Immature natural killer cell (primary cell): ENCODE data around the gene PCSK6. TPM values are rescaled to one million over a fixed set of nuclear protein-coding genes. Genes with fewer than 3 reads are reported as not detected.
"Not testable (repeated sequence)": the region's sequence is repeated elsewhere in the genome, so short reads cannot be mapped to it uniquely, and the experiment has no call there.

Experiments
- DNase-seq, 3 donors: peaks; one replicate each; pipeline ENCODE4 v3.0.0; 2022; ENCODE audit warnings: mixed read lengths in 1 of 3
- H3K27ac Mint-ChIP-seq, 6 donors: one replicate each; pipeline ENCODE4 v1.8.0; 2020; ENCODE audit warnings: mixed read lengths in 6 of 6, mild to moderate bottlenecking in 5 of 6, inconsistent platforms in 4 of 6, moderate library complexity in 3 of 6
- H3K27me3 Mint-ChIP-seq, 3 donors: one replicate each; pipeline ENCODE4 v1.8.0; 2020 to 2021; ENCODE audit warnings: low read depth in 3 of 3, mild to moderate bottlenecking in 3 of 3, mixed read lengths in 3 of 3, moderate library complexity in 3 of 3, inconsistent platforms in 1 of 3
- H3K36me3 Mint-ChIP-seq, 3 donors: one replicate each; pipeline ENCODE4 v1.8.0; 2020; ENCODE audit warnings: mixed read lengths in 3 of 3, inconsistent platforms in 2 of 3, mild to moderate bottlenecking in 2 of 3
- H3K4me1 Mint-ChIP-seq, 2 donors: one replicate each; pipeline ENCODE4 v1.8.0; 2020; ENCODE audit warnings: inconsistent platforms in 2 of 2, mild to moderate bottlenecking in 2 of 2, mixed read lengths in 2 of 2, moderate library complexity in 1 of 2
- H3K4me3 Mint-ChIP-seq, 5 donors: one replicate each; pipeline ENCODE4 v1.8.0; 2020; ENCODE audit warnings: mild to moderate bottlenecking in 5 of 5, mixed read lengths in 5 of 5, inconsistent platforms in 3 of 5, moderate library complexity in 3 of 5
- H3K9me3 Mint-ChIP-seq, 6 donors: one replicate each; pipeline ENCODE4 v1.8.0; 2020; ENCODE audit warnings: mild to moderate bottlenecking in 6 of 6, mixed read lengths in 6 of 6, inconsistent platforms in 4 of 6, moderate library complexity in 3 of 6
- polyA plus RNA-seq, 3 donors: library from polyadenylated mRNA; unstranded; fragments of 300-500 nt; fragmentation: Illumina TruSeq; gene quantifications; one replicate each; pipeline ENCODE4 v1.2.3, GENCODE V29; 2021

PCSK6 gene
- polyA plus RNA-seq, 3 donors from 2014 or later, result 1.7 to 3.0 TPM; not detected in 1

DNA sequence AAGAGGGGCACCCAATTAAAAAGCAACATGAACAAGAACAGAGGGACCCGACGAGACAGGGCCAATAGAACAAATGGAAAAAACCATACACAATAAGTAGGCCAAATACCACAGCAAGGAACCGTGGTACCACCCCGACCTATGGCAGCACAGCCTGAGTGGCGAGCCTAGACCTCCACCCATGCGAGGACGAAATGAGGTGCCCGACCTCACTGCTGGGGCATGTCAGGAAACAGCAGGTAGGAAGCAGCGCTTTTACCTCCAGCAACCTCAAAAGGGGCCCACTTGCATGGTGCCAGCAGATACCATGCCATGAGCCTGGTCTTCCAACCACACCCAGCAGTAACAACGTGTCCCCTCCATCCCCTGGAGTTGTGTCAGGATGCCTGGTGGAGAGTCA lies 77.9 kb downstream of the PCSK6 start:
- Mint-ChIP-seq H3K27me3 (peaks cover 2 to 6% (median 2%) of the 10 kb centered on the region in 3 donors), H3K9me3 (no peaks in the 10 kb centered on the region), H3K27ac (no peak overlapping the region), H3K4me3 (no peak overlapping the region), H3K36me3 (peaks cover 0 to 6% (median 0%) of the 10 kb centered on the region in 3 donors), H3K4me1 (no peaks in the 10 kb centered on the region)
- DNase-seq, result no peak

GRCh38 chr15:101411085-101411484 lies 78.4 kb downstream of the PCSK6 start:
- Mint-ChIP-seq H3K36me3 (peaks cover 0 to 5% (median 0%) of the 10 kb centered on the region in 3 donors), H3K27ac (no peak overlapping the region), H3K4me1 (no peaks in the 10 kb centered on the region), H3K27me3 (peaks cover 3 to 6% (median 4%) of the 10 kb centered on the region in 3 donors), H3K9me3 (no peaks in the 10 kb centered on the region), H3K4me3 (no peak overlapping the region)
- DNase-seq, result no peak

DNA sequence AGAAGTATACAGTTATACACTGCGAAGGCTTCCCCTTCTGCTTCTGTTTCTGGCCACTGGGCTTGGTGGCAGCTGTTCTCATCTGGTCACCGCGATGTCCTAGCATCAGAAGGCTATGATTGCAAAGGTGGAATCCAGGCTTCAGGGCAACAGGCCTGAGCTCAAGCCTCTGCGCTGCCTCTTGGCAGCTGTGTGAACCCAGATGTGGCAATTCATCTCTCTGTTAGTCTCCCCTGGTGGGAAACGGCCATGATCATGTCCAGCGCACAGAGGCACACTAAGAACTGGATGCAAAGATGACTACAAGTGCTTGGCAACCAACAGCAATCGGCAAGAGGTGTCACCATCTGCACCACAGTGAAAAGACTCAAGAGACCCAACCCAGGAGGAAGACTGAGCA lies 78.9 kb downstream of the PCSK6 start:
- no peak for DNase-seq
- Mint-ChIP-seq H3K4me1 (no peaks in the 10 kb centered on the region), H3K4me3 (no peak overlapping the region), H3K27me3 (peaks cover 3 to 6% (median 5%) of the 10 kb centered on the region in 3 donors), H3K36me3 (peaks cover 0 to under 1% (median 0%) of the 10 kb centered on the region in 3 donors), H3K27ac (no peak overlapping the region), H3K9me3 (no peaks in the 10 kb centered on the region)

DNA sequence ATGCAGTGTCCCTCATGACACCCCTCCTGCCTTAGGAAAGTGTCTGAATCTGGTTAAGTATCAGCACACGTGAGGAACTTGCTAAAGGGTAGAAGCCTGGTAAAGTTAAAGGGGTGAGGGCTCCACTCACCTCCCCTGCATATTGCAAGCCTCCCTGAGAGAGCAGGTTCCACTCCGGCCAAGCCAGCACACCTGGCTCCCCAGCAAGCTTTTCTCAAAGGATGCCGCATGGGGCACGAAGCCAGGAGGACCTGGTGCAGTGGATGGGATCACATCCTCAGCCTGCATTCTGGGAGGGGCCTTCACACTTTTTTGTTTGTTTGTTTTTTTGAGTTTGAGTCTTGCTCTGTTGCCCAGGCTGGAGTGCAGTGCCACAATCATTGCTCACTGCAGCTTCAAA lies 79.9 kb downstream of the PCSK6 start:
- Mint-ChIP-seq H3K27ac (no peak overlapping the region), H3K4me3 (no peak overlapping the region), H3K4me1 (no peaks in the 10 kb centered on the region), H3K27me3 (peaks cover 3 to 10% (median 5%) of the 10 kb centered on the region in 3 donors), H3K36me3 (no peaks in the 10 kb centered on the region), H3K9me3 (no peaks in the 10 kb centered on the region)
- no peak for DNase-seq

DNA sequence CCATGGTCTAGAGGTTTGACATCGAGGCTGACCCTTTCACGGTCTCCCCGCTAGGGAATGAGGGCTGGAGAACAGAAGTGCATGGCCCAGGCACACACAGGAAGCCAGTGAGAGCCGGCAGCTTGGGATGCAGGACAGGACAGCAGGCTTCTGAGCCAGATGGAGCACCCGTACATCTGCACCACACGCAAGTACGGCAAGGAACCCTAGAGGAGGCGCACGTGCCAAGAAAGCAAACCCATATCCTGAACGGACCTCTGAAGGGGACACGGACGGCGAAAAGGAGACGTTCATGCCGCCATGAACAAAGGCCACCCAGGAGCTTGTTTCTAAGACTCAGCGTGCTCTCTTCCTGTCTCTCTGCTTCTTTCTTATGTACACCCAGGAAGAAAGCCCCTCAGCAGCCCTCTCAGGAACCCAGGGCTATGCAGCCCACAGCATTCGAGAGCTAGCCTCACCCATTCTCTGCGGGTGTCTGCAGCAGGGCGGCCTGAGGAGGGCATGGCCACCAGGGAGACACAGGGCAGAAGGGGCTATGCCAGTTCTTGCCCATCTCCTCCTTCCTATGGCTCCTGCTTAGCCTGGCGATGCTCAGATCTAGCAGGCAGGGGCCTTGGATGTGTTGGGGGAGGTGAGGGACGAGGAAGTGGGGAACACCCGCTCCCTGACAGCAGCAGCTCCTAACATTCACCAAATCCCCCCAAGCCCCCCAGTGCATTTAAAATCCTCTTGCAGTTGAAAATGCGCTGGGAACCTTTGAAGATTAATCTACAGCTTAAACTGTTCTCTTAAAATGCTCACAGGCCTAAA lies 81.3 kb downstream of the PCSK6 start:
- H3K27ac Mint-ChIP-seq, result no peak overlapping the region
- peaks cover 3 to 10% (median 5%) of the 10 kb centered on the region in 3 donors for H3K27me3 Mint-ChIP-seq
- no peaks in the 10 kb centered on the region for H3K4me1 Mint-ChIP-seq
- no peak overlapping the region for H3K4me3 Mint-ChIP-seq
- no peaks in the 10 kb centered on the region for H3K36me3 Mint-ChIP-seq
- no peak for DNase-seq
- H3K9me3 Mint-ChIP-seq, result no peaks in the 10 kb centered on the region

DNA sequence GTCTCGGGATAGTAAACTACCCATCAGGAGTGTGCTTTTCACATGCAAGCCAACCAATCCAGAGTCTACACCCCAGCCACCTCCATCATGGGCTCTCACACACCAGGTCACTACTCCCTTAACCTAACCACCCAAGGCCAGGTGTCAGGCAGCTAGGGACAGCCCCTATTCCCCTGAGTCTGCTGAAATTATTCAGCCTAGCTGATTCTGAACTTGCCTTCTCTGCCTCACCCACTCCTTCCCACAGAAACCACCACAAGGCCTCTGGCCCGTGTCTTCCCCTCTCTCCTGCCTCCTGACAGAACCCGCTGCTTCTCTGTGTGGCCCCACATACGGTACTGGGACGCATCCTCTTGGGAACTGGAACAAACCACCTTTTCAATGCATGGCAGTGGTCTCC lies 82.1 kb downstream of the PCSK6 start:
- no peaks in the 10 kb centered on the region for H3K36me3 Mint-ChIP-seq
- H3K27me3 Mint-ChIP-seq, result peaks cover 1 to 10% (median 3%) of the 10 kb centered on the region in 3 donors
- no peak overlapping the region for H3K27ac Mint-ChIP-seq
- DNase-seq, result no peak
- H3K4me1 Mint-ChIP-seq, result no peaks in the 10 kb centered on the region
- no peak overlapping the region for H3K4me3 Mint-ChIP-seq
- no peaks in the 10 kb centered on the region for H3K9me3 Mint-ChIP-seq

DNA sequence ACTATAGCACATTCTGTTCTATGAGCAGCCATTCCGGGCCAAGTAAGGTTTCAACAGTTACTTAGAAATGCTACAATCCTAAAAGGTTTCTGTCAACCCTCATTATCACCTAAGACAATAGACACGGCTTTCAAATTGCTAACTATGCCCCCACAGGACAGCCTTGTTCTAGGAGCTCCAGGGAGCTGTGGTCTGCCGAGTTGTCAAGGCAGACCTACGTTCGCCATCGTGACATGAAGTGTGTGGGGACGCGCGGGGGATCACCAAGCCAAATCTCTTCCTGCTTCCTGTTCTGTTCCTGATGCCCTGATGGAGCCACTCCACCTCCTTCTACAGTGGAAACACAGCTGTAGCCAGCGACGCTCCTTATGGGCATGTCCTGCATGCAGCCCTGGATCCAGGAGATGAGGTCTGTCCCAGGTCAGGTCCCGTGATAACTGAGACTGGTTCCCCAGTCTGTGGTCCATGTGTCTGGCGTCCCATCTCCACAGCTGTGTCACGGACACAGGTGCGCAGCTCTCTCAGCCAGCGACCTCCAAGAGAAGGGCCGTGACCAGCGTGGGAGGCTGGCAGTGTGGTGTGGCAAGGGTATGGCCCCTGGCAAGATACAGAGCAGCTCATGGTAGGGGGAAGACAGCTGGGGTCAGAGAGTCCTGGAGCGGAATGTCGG lies 82.8 kb downstream of the PCSK6 start:
- no peak overlapping the region for H3K27ac Mint-ChIP-seq
- H3K27me3 Mint-ChIP-seq, result peaks cover 1 to 10% (median 3%) of the 10 kb centered on the region in 3 donors
- no peaks in the 10 kb centered on the region for H3K9me3 Mint-ChIP-seq
- no peak overlapping the region for H3K4me3 Mint-ChIP-seq
- H3K4me1 Mint-ChIP-seq, result no peaks in the 10 kb centered on the region
- no peaks in the 10 kb centered on the region for H3K36me3 Mint-ChIP-seq
- DNase-seq, result no peak

GRCh38 chr15:101406036-101406435 lies 83.5 kb downstream of the PCSK6 start:
- DNase-seq, result no peak
- Mint-ChIP-seq H3K27ac (no peak overlapping the region), H3K4me1 (no peaks in the 10 kb centered on the region), H3K27me3 (peaks cover 0 to 8% (median 3%) of the 10 kb centered on the region in 3 donors), H3K4me3 (no peak overlapping the region), H3K36me3 (no peaks in the 10 kb centered on the region), H3K9me3 (no peaks in the 10 kb centered on the region)

DNA sequence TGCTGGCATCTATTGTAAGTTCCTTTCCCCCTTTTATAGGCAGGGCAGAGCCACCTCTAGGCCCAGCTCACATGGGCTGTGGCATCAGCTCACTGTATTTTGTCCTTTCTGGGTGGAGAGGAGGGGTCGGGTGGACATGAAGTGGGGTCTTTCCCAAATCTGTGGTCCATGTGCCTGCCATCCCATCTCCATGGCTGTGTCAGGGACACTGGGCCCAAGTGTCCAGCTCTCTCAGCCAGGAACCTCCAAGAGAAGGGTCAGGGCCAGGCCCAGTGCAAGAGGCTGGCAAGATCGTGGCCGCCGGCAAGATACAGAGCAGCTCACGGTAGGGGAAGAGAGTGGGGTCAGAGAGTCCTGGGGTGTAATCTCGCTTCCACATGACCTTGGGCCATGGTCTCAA lies 85.3 kb downstream of the PCSK6 start:
- H3K4me1 Mint-ChIP-seq, result no peaks in the 10 kb centered on the region
- H3K4me3 Mint-ChIP-seq, result no peak overlapping the region
- H3K27ac Mint-ChIP-seq, result no peak overlapping the region
- no peaks in the 10 kb centered on the region for H3K36me3 Mint-ChIP-seq
- peaks cover 0 to 11% (median 4%) of the 10 kb centered on the region in 3 donors for H3K27me3 Mint-ChIP-seq
- DNase-seq, result no peak
- H3K9me3 Mint-ChIP-seq, result no peaks in the 10 kb centered on the region

- not testable (repeated sequence) for H3K4me3 Mint-ChIP-seq, H3K9me3 Mint-ChIP-seq, DNase-seq, H3K4me1 Mint-ChIP-seq, H3K27ac Mint-ChIP-seq, H3K36me3 Mint-ChIP-seq
- peaks cover 0 to 11% (median 4%) of the 10 kb centered on the region in 3 donors for H3K27me3 Mint-ChIP-seq
Measured at GRCh38 chr15:101402883-101403282, 86.6 kb downstream of the PCSK6 start.

- no peaks in the 10 kb centered on the region for H3K36me3 Mint-ChIP-seq
- peaks cover 8 to 18% of the 10 kb centered on the region in 2 donors for H3K4me1 Mint-ChIP-seq
- no peak for DNase-seq
- no peaks in the 10 kb centered on the region for H3K9me3 Mint-ChIP-seq
- H3K27me3 Mint-ChIP-seq, result peaks cover 3 to 16% (median 5%) of the 10 kb centered on the region in 3 donors
- H3K27ac Mint-ChIP-seq, result no peak overlapping the region
- H3K4me3 Mint-ChIP-seq, result no peak overlapping the region
Measured at GRCh38 chr15:101401286-101401685, 88.2 kb downstream of the PCSK6 start.

- DNase-seq, result no peak
- Mint-ChIP-seq H3K4me1 (peaks cover 8 to 29% of the 10 kb centered on the region in 2 donors), H3K27ac (no peak overlapping the region), H3K4me3 (no peak overlapping the region), H3K36me3 (no peaks in the 10 kb centered on the region), H3K27me3 (peaks cover 4 to 16% (median 5%) of the 10 kb centered on the region in 3 donors), H3K9me3 (no peaks in the 10 kb centered on the region)
Measured at GRCh38 chr15:101399431-101399830, 90.1 kb downstream of the PCSK6 start.

- peak overlapping the region in 3 of 6 donors; percentile 23 to 53 (median 28) for H3K27ac Mint-ChIP-seq
- no peak for DNase-seq
- H3K9me3 Mint-ChIP-seq, result no peaks in the 10 kb centered on the region
- H3K36me3 Mint-ChIP-seq, result no peaks in the 10 kb centered on the region
- H3K4me3 Mint-ChIP-seq, result peak overlapping the region in 3 of 5 donors; percentile 33 to 85 (median 47)
- peaks cover 8 to 41% of the 10 kb centered on the region in 2 donors for H3K4me1 Mint-ChIP-seq
- peaks cover 5 to 18% (median 5%) of the 10 kb centered on the region in 3 donors for H3K27me3 Mint-ChIP-seq
Measured at GRCh38 chr15:101398247-101398646, 91.3 kb downstream of the PCSK6 start.

GRCh38 chr15:101397521-101398003 lies 91.9 kb downstream of the PCSK6 start:
- DNase-seq, result peak in 1 of 3 donors; percentile 22
- Mint-ChIP-seq H3K27me3 (peaks cover 5 to 18% (median 5%) of the 10 kb centered on the region in 3 donors), H3K9me3 (no peaks in the 10 kb centered on the region), H3K36me3 (no peaks in the 10 kb centered on the region), H3K4me1 (peaks cover 8 to 48% of the 10 kb centered on the region in 2 donors), H3K4me3 (peak overlapping the region; percentile 33 to 85 (median 47)), H3K27ac (peak overlapping the region in 2 of 6 donors; percentile 23)
